NCI-H748 (cell line): ENCODE results near the gene GYPB.
A peak's percentile ranks its signal among the peaks of the same experiment; 100 is the strongest.
"Not testable (repeated sequence)": the region's sequence is repeated elsewhere in the genome, so short reads cannot be mapped to it uniquely, and the experiment has no call there.

Experiments used
- DNase-seq: peaks from one replicate; lab custom pipeline; 2025; ENCODE audit not compliant: unreplicated experiment; lab: John Stamatoyannopoulos, UW

GYPB gene

GRCh38 chr4:144019277-144019676, at the start of gene GYPB:
Gene GYPB, minus strand, starts transcription at chr4:144019380. Its CDS starts 93 bp downstream, at chr4:144019287.
- DNase-seq, result not testable (repeated sequence)

- not testable (repeated sequence) for DNase-seq
These were observed 42.4 kb upstream of the GYPB start for GRCh38 chr4:144061556-144061955.

DNA sequence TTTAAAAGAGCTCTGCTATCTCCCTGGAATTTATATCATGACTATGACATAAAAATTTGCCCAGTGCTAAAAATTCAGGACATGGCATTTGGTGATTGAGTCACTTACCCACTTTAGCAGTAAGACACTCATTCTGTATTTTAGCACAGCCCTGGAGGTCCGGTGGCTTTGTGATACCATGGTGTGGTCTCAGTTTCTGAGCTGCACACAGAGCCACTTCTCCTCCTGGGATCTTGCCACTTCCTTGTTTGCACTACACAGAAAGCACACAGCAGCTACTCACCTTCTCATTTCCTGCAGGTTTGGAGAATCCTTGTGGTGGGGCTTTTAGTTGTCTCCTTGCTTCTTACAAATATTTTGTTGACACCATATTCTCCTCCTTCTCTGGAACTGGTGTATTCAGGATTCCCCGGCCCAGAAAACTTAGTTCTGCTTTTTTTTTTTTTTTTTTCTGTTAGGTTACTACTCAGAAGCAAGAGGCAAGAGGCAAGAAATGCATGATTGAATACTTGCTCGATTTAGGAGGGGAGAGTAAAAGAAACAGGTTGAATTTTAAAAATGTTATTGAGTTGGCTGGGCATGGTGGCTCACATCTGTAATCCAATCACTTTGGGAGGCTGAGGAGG, 41.2 kb upstream of the GYPB start:
- not testable (repeated sequence) for DNase-seq

- DNase-seq, result no peak
These were observed 37.6 kb upstream of the GYPB start for GRCh38 chr4:144056800-144057199.

DNA sequence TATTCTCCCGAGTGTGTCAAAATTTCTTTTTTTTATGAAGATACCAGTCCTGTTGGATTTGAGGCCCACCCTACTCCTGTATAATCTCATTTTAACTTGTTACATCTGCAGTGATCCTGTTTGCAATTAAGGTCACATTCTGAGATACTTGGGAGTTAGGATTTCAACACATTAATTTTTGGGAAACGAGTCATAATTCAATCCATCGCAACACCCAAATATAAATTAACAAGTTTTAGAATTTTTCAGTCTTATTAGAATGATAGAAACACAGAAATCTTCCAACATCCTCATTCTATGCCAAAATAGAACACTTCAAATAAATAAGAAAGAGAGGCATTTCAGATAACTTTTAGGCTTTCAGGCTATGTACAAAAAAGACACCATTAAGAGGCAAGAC, 36.2 kb upstream of the GYPB start:
- not testable (repeated sequence) for DNase-seq

DNA sequence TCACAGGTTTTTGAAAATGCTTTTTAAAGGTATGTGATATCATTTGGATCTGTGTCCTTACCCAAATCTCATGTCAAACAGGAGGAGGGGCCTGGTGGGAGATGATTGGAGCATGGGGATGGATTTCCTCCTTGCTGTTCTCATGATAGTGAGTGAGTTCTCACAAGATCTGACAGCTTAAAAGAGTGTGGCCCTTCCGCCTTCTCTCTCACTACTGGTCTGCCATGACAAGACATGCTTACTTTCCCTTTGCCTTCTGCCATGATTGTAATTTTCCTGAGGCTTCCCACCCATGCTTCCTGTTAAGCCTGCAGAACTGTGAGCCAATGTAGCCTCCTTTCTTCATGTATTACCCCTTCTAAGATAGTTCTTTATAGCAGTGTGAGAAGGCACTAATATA, 32.3 kb upstream of the GYPB start:
- DNase-seq, result not testable (repeated sequence)

DNA sequence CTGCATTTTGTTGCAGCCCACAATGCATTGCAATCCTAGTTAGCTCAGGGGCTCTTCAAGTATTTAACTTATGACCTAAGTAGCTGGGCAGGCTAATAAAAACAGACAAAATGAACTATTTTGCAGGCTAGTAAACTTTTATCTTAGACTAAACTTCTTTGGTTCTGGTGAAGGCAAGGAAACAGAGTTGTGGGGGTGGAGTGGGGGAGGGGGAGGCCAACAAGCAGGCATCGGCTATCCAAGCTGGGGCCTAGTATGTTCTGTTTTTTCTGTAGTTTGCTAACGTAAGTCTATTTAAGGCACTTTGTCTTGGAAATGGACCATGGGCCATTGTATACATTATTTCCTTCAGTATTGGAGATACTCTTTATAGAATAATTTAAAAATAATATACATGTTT, 31.5 kb upstream of the GYPB start:
- DNase-seq, result not testable (repeated sequence)

GRCh38 chr4:144049495-144050424, 30.6 kb upstream of the GYPB start:
- not testable (repeated sequence) for DNase-seq

GRCh38 chr4:144044936-144045335, 25.8 kb upstream of the GYPB start:
- DNase-seq, result not testable (repeated sequence)

- not testable (repeated sequence) for DNase-seq
These were observed 13.4 kb upstream of the GYPB start for GRCh38 chr4:144032580-144032979.

GRCh38 chr4:144031875-144032274, 12.7 kb upstream of the GYPB start:
- not testable (repeated sequence) for DNase-seq

GRCh38 chr4:144031369-144031768, 12.2 kb upstream of the GYPB start:
- not testable (repeated sequence) for DNase-seq

- not testable (repeated sequence) for DNase-seq
These were observed 11.5 kb upstream of the GYPB start for GRCh38 chr4:144030708-144031107.

- DNase-seq, result not testable (repeated sequence)
These were observed 7.5 kb upstream of the GYPB start for GRCh38 chr4:144026682-144027081.

- not testable (repeated sequence) for DNase-seq
These were observed 5.3 kb upstream of the GYPB start for GRCh38 chr4:144024399-144025053.

- not testable (repeated sequence) for DNase-seq
These were observed 3.7 kb upstream of the GYPB start for GRCh38 chr4:144022772-144023400.

DNA sequence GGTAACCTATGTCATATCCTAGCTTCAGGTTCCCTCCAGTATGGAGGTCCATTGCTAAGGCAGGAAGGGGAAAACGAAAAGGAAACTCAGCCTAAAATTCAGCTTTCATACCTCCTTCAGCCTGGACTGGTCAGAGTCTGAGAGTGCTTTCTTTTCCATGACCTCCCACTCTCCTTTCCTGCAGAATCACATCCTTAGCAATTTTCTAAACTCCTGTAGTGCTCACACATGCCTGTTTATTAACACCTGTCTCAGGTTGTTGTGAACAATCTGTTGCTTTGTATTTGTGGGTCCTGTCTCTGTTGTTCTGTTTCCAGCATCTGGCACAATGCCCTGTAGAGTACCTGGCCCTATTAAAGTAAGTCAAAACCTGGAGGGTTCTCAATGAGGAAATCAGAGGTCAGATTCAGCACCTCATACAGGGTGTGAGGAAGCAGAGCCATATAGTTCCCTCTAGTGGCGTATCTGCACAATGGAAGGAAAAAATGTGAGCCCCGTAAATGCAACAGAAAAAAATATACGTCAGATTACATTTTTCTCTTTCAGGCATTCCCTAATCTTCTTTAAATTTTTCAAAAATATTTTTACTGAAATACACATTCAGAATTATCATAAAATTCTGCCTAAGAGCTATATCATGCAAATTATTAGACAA, 2.3 kb upstream of the GYPB start:
- DNase-seq, result peak; percentile 46

DNA sequence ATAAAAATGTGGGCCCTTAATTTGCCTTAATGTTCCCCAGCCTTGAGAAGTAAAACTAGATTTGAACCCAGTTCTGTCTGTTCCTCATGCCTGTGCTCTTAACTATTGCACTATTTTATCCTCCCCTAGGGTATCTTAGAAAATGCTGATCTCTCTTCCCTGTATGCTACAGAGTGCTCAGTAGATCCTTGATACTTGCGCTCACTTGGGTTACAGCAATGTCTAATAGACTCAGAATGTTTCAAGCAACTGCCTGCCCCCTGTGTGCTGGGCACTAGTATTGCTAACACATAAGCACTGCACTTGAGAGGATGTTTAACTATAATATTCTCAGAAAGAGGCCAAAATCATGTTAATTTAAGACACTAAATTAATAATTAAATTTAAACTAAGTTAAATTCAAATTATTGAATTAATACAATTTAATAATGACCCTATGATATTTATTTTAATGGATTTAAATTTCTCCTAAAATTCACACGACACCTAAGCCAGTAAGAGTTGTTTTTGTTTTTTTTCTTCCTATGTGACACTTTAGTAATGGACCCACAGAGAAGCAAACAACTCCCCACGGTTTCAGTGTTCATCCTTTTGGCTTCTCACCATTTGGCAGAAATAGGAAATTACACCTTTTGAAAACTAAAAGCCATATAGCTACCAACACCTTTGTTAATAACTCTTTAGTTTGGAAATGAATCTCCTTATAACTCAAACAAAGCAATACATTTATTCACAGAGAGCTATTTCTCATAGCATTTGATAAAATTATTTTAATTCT, 768 bp downstream of the GYPB start:
- DNase-seq, result not testable (repeated sequence)

GRCh38 chr4:144017271-144017670, 1.9 kb downstream of the GYPB start:
- DNase-seq, result not testable (repeated sequence)
